Lung (tissue), 12 donors: ENCODE results near the gene EPS8. TPM values are rescaled to one million over a fixed set of nuclear protein-coding genes. Genes with fewer than 3 reads are reported as not detected.

Source experiments
- ATAC-seq: fragments of 200-7000 bp; cut with Tn5 transposase; one replicate; pipeline ENCODE4 v1.9.1; 2020; ENCODE audit warnings: moderate number of reproducible peaks; ENCODE audit not compliant: insufficient read depth, low FRiP score
- DNase-seq, 3 donors: peaks; one replicate each; pipeline ENCODE4 v3.0.0-alpha.2; 2013 to 2017
- H3K27ac ChIP-seq, 2 donors: one replicate each; pipeline ENCODE4 v1.5.1; 2013; ENCODE audit warnings: mild to moderate bottlenecking in 2 of 2, moderate library complexity in 2 of 2, control low read depth in 1 of 2, inconsistent platforms in 1 of 2, low read depth in 1 of 2, low read length in 1 of 2
- H3K27me3 ChIP-seq, 3 donors: one replicate each; pipeline ENCODE4 v1.5.1; 2013; ENCODE audit warnings: low read length in 2 of 3; ENCODE audit not compliant: control insufficient read depth in 3 of 3, insufficient read depth in 3 of 3
- H3K36me3 ChIP-seq, 4 donors: one replicate each; pipeline ENCODE4 v1.5.1; 2013; ENCODE audit warnings: low read length in 4 of 4, mild to moderate bottlenecking in 1 of 4, moderate library complexity in 1 of 4; ENCODE audit not compliant: control insufficient read depth in 4 of 4, insufficient read depth in 4 of 4
- H3K4me1 ChIP-seq, 5 donors: one replicate each; pipeline ENCODE4 v1.5.1; 2013; ENCODE audit warnings: low read length in 5 of 5, mild to moderate bottlenecking in 2 of 5, moderate library complexity in 1 of 5; ENCODE audit not compliant: control insufficient read depth in 5 of 5, insufficient read depth in 5 of 5
- H3K4me3 ChIP-seq: one replicate; pipeline ENCODE4 v1.5.1; 2013; ENCODE audit warnings: mild to moderate bottlenecking, control low read depth, moderate library complexity
- H3K9ac ChIP-seq, 2 donors: one replicate each; pipeline ENCODE4 v1.5.1; 2013; ENCODE audit warnings: low read length in 2 of 2, control low read depth in 1 of 2; ENCODE audit not compliant: insufficient read depth in 1 of 2
- H3K9me3 ChIP-seq, 4 donors: one replicate each; pipeline ENCODE4 v1.5.1; 2013; ENCODE audit warnings: low read length in 3 of 4, mild to moderate bottlenecking in 1 of 4, moderate library complexity in 1 of 4; ENCODE audit not compliant: control insufficient read depth in 4 of 4, insufficient read depth in 3 of 4
- WGBS, 2 donors: extraction: QIAGEN DNeasy Blood & Tissue Kit; methylation state at CpG; one replicate each; pipeline ENCODE4 v1.1.7; 2013; 5-methylcytosine and 5-hydroxymethylcytosine counted together
- polyA plus RNA-seq, 2 donors: library from polyadenylated mRNA; stranded (reverse); fragments of 200-250 nt; gene quantifications; one replicate each; pipeline ENCODE4 v1.2.1, GENCODE V29; 2013
- total RNA-seq, 2 donors: library from RNA; depleted of rRNA in 1 of 2; stranded (reverse); fragments of >200 nt in 1 of 2; gene quantifications; one replicate each; pipeline ENCODE4 v1.2.1, GENCODE V29; 2014 to 2021
- TF ChIP-seq, protein P1 (sequence below): IDR thresholded peaks from 2 replicates; pipeline ENCODE4 v1.5.1; 2012; ENCODE audit warnings: mild to moderate bottlenecking; ENCODE audit errors: control extremely low read depth, extremely low read depth
- donor health status: control.
- donor health status: control.
- donor health status: Bipolar disorder and iron deficiency.
- donor health status: healthy.
- donor health status: DM: yes; HTN: yes; CAD: no.

EPS8 gene
- total and polyA plus RNA-seq, 4 donors: 30.1 to 153 (median 48.9) TPM

DNA sequence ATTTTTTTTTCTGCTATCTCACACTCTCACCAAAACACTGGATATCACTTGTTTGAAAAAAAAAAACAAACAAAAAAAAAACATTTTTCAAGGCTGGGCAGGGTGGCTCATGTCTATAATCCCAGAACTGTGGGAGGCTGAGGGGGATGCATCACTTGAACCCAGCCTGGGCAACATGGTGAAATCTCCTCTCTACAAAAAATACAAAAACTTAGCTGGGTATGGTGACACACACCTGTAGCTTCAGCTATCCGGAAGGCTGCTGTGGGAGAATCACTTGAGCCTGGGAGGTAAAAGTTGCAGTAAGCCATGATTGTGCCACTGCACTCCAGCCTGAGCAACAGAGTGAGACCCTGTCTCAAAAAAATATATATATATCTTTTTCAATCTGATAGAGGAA is 66.2 kb downstream of the EPS8 start:
- DNase-seq: no peak
- no peak for ATAC-seq
- H3K36me3 ChIP-seq: no peaks in the 10 kb centered on the region
- H3K27me3 ChIP-seq: no peaks in the 10 kb centered on the region
- H3K9me3 ChIP-seq: no peaks in the 10 kb centered on the region
- H3K27ac ChIP-seq: no peak overlapping the region
- H3K4me1 ChIP-seq: peaks cover 0 to 8% (median 0%) of the 10 kb centered on the region in 5 donors
- 89 to 94% methylated on average over 1 of the region's 1 CpG for WGBS, 2 donors
- TF ChIP-seq, protein P1, sequence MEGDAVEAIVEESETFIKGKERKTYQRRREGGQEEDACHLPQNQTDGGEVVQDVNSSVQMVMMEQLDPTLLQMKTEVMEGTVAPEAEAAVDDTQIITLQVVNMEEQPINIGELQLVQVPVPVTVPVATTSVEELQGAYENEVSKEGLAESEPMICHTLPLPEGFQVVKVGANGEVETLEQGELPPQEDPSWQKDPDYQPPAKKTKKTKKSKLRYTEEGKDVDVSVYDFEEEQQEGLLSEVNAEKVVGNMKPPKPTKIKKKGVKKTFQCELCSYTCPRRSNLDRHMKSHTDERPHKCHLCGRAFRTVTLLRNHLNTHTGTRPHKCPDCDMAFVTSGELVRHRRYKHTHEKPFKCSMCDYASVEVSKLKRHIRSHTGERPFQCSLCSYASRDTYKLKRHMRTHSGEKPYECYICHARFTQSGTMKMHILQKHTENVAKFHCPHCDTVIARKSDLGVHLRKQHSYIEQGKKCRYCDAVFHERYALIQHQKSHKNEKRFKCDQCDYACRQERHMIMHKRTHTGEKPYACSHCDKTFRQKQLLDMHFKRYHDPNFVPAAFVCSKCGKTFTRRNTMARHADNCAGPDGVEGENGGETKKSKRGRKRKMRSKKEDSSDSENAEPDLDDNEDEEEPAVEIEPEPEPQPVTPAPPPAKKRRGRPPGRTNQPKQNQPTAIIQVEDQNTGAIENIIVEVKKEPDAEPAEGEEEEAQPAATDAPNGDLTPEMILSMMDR: no peak
- no peak overlapping the region for H3K4me3 ChIP-seq
- no peak overlapping the region for H3K9ac ChIP-seq

DNA sequence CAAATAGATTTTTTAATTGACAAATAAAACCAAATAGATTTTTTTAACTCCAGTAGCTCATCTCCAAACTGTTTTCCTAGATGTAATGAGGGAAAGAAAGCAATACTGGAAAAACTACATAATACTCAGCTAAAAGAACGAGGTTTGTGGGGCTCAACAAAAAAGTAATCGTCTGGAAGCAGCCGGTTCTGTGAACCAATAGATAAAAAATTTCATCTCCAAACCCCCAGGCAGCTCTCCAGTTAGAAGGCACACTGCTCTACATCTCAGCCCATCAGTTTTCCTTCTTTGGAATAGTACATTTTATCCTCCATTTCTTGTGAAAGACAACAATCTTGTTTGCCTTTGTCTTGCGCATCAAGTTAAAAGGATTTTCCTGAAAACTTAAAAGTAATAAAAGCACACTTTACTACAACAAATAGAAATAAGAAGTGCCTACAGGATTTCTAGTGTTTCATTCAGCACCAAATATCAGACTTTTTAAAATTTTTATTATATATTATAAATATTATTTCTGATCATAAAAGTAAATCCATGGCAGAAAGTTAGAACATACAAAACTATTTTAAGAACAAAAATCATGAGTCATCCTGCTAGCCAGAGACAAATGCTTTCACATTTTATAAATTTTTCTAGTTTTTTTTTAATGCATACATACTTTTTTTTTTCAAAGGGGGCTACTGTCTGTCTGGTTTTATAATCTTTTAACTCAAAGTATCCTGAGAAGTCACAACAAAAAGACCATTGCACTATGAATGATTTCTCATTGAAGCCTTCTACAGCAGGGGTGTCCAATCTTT is 67.7 kb downstream of the EPS8 start:
- no peaks in the 10 kb centered on the region for H3K36me3 ChIP-seq
- TF ChIP-seq, protein P1: no peak
- peak overlapping the region in 1 of 2 donors; percentile 29 for H3K27ac ChIP-seq
- H3K9ac ChIP-seq: no peak overlapping the region
- no peaks in the 10 kb centered on the region for H3K27me3 ChIP-seq
- H3K4me1 ChIP-seq: peaks cover 0 to 10% (median 0%) of the 10 kb centered on the region in 5 donors
- no peak for DNase-seq
- whole genome bisulfite sequencing, 2 donors: 85% methylated on average over 4 of the region's 4 CpGs
- H3K4me3 ChIP-seq: no peak overlapping the region
- H3K9me3 ChIP-seq: no peaks in the 10 kb centered on the region
- no peak for ATAC-seq

DNA sequence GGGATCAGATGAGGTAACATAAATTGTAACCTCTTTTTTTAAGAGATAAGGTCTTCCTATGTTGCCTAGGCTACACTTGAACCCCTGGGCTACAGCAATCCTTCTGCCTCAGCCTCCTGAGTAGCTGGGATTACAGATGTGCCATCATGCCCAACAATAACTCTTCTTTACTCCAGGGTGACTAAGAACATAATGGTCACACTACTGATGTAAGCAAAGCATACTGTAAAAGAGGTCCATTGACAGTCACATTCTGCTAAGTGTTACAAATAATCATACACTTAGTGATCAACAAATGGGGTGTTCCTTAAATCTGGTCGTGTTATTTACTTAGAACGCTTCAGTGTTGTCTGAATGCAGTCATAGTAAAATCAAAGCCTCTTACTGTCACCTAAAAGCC is 68.9 kb downstream of the EPS8 start:
- H3K27ac ChIP-seq: no peak overlapping the region
- no peak for ATAC-seq
- TF ChIP-seq, protein P1: no peak

More for the DNA sequence above, 68.9 kb downstream of the EPS8 start:
- Histone ChIP-seq H3K4me3 (no peak overlapping the region), H3K36me3 (no peaks in the 10 kb centered on the region), H3K9me3 (no peaks in the 10 kb centered on the region), H3K4me1 (peaks cover 0 to 7% (median 0%) of the 10 kb centered on the region in 5 donors), H3K9ac (no peak overlapping the region), H3K27me3 (no peaks in the 10 kb centered on the region)
- no peak for DNase-seq
- WGBS, 2 donors: 82 to 87% methylated on average over 2 of the region's 2 CpGs
